ENCODE measurements around the gene USPL1.

GRCh38 chr13:30619731-30620130 is 2.0 kb downstream of the USPL1 start:
- no peak for TF ChIP-seq CTCF (IDR thresholded peaks at IDR 0.05)
- TF ChIP-seq POLR2A (IDR thresholded peaks at IDR 0.05): no peak
- TF ChIP-seq EP300 (IDR thresholded peaks at IDR 0.05): no peak

Measured in tibial nerve (tissue), 4 donors.